H1 (cell line): ENCODE measurements around the gene MTR. TPM values are rescaled to one million over a fixed set of nuclear protein-coding genes. Genes with fewer than 3 reads are reported as not detected.

Experiments used
- CTCF ChIA-PET: fragments of 300-600 bp; sonication (Branson Sonifier 250); formaldehyde crosslinking; loops from one replicate; lab custom pipeline; 2021; ENCODE audit not compliant: partially characterized antibody; lab: Charles Lee
- POLR2A ChIA-PET: fragments of 300-600 bp; sonication (Branson Sonifier 250); formaldehyde crosslinking; loops from one replicate; lab custom pipeline; 2021; ENCODE audit warnings: inconsistent platforms; ENCODE audit not compliant: partially characterized antibody; lab: Charles Lee
- DNase-seq, 2 experiments: peaks; one replicate each; pipeline versions ENCODE4 v3.0.0 to v3.0.0-alpha.2; 2010 to 2022; ENCODE audit warnings: low spot score in 2 of 2, low read depth in 1 of 2, mixed read lengths in 1 of 2
- FAIRE-seq: peaks from 2 replicates; lab custom pipeline; 2011; peaks lifted over from hg19 to GRCh38; lab: Jason Lieb, UNC
- H2AFZ ChIP-seq: 2 replicates; pipeline ENCODE4 v1.8.1; 2012; ENCODE audit warnings: low read length, inconsistent platforms
- H2AK5ac ChIP-seq: 2 replicates; pipeline ENCODE4 v1.6.1; 2013; ENCODE audit warnings: low read depth, low read length
- H2BK120ac ChIP-seq: replicated peaks from 2 replicates; pipeline ENCODE3; 2013; ENCODE audit warnings: low read depth, low read length, inconsistent platforms
- H2BK12ac ChIP-seq: 2 replicates; pipeline ENCODE4 v1.6.1; 2013; ENCODE audit warnings: low read depth, low read length
- H2BK15ac ChIP-seq: 2 replicates; pipeline ENCODE4 v1.6.1; 2013; ENCODE audit warnings: low read length
- H2BK20ac ChIP-seq: 2 replicates; pipeline ENCODE4 v1.6.1; 2013; ENCODE audit warnings: low read length
- H2BK5ac ChIP-seq: 2 replicates; pipeline ENCODE4 v1.6.1; 2013; ENCODE audit warnings: low read depth, low read length
- H3K14ac ChIP-seq: 2 replicates; pipeline ENCODE4 v1.6.1; 2013; ENCODE audit warnings: inconsistent platforms; ENCODE audit not compliant: insufficient read length
- H3K18ac ChIP-seq: 2 replicates; pipeline ENCODE4 v1.6.1; 2013; ENCODE audit warnings: low read length; ENCODE audit errors: extremely low read depth
- H3K23ac ChIP-seq: 2 replicates; pipeline ENCODE4 v1.6.1; 2013; ENCODE audit warnings: inconsistent platforms; ENCODE audit not compliant: insufficient read length
- H3K23me2 ChIP-seq: 2 replicates; pipeline ENCODE4 v1.6.1; 2013; ENCODE audit warnings: low read depth, low read length
- H3K27ac ChIP-seq: 2 replicates; pipeline ENCODE4 v1.6.1; 2011; ENCODE audit warnings: low read depth, low read length, inconsistent platforms
- H3K27me3 ChIP-seq, 4 experiments: replicated peaks in 1 of 4; 1 replicate in 1 of 4; 2 replicates in 3 of 4; pipeline versions ENCODE4 v1.6.1 to v1.8.1; 2011 to 2013; ENCODE audit warnings: low read length in 3 of 4, mild to moderate bottlenecking in 3 of 4, inconsistent platforms in 2 of 4, mixed read lengths in 2 of 4, moderate library complexity in 1 of 4; ENCODE audit not compliant: control insufficient read depth in 3 of 4, insufficient read depth in 3 of 4; ENCODE audit errors: extremely low read depth in 1 of 4
- H3K36me3 ChIP-seq, 4 experiments: 2 replicates each; pipeline versions ENCODE4 v1.6.1 to v1.8.1; 2011 to 2013; ENCODE audit warnings: mild to moderate bottlenecking in 4 of 4, low read length in 3 of 4, moderate library complexity in 2 of 4, control low read depth in 1 of 4, inconsistent platforms in 1 of 4; ENCODE audit not compliant: insufficient read depth in 4 of 4, control insufficient read depth in 2 of 4
- H3K4ac ChIP-seq: replicated peaks from 2 replicates; pipeline ENCODE3; 2013; ENCODE audit warnings: low read length, low read depth, mixed read lengths, inconsistent platforms; ENCODE audit not compliant: insufficient read length
- H3K4me1 ChIP-seq, 4 experiments: replicated peaks in 1 of 4; 1 replicate in 1 of 4; 2 replicates in 3 of 4; pipeline versions ENCODE4 v1.6.1 to v1.8.1; 2011 to 2013; ENCODE audit warnings: low read length in 3 of 4, inconsistent platforms in 2 of 4, mixed read lengths in 1 of 4; ENCODE audit not compliant: insufficient read depth in 4 of 4, control insufficient read depth in 3 of 4
- H3K4me2 ChIP-seq, 2 experiments: 2 replicates each; pipeline versions ENCODE4 v1.6.1 to v1.8.1; 2011 to 2013; ENCODE audit warnings: low read depth in 2 of 2, low read length in 2 of 2, control low read depth in 1 of 2, inconsistent platforms in 1 of 2, mild to moderate bottlenecking in 1 of 2; ENCODE audit not compliant: insufficient read depth in 1 of 2
- H3K4me3 ChIP-seq, 4 experiments: fragments of 200-600, 300-600 bp in 1 of 4; sonication (generic), shearing (Covaris generic), sonication (Bioruptor Twin) in 1 of 4; 2 replicates each; pipeline versions ENCODE4 v1.5.1 to v1.8.1; 2011 to 2016; ENCODE audit warnings: low read length in 4 of 4, low read depth in 3 of 4, control low read depth in 2 of 4, inconsistent platforms in 2 of 4, mild to moderate bottlenecking in 2 of 4, mixed read lengths in 1 of 4, moderate library complexity in 1 of 4; ENCODE audit not compliant: insufficient read depth in 2 of 4; ENCODE audit errors: extremely low read depth in 1 of 4
- H3K56ac ChIP-seq: replicated peaks from 2 replicates; pipeline ENCODE3; 2013; ENCODE audit warnings: low read depth, mild to moderate bottlenecking, mixed read lengths, low read length, inconsistent platforms; ENCODE audit not compliant: insufficient read length
- H3K79me1 ChIP-seq: 2 replicates; pipeline ENCODE4 v1.6.1; 2013; ENCODE audit warnings: low read depth, low read length, control low read depth
- H3K79me2 ChIP-seq, 2 experiments: 2 replicates each; pipeline versions ENCODE4 v1.6.1 to v1.8.1; 2012 to 2013; ENCODE audit warnings: low read length in 2 of 2, mild to moderate bottlenecking in 2 of 2, inconsistent platforms in 1 of 2; ENCODE audit not compliant: insufficient read depth in 2 of 2, control insufficient read depth in 1 of 2
- H3K9ac ChIP-seq, 4 experiments: replicated peaks in 1 of 4; 1 replicate in 1 of 4; 2 replicates in 3 of 4; pipeline versions ENCODE4 v1.6.1 to v1.8.1; 2011 to 2013; ENCODE audit warnings: low read depth in 3 of 4, low read length in 3 of 4, control low read depth in 2 of 4, mild to moderate bottlenecking in 2 of 4, moderate library complexity in 2 of 4, inconsistent platforms in 1 of 4; ENCODE audit errors: extremely low read depth in 1 of 4
- H3K9me3 ChIP-seq, 2 experiments: 2 replicates each; pipeline versions ENCODE4 v1.6.1 to v1.8.1; 2012 to 2013; ENCODE audit warnings: mild to moderate bottlenecking in 2 of 2, moderate library complexity in 2 of 2, control low read depth in 1 of 2, inconsistent platforms in 1 of 2, low read depth in 1 of 2, low read length in 1 of 2, mixed read lengths in 1 of 2; ENCODE audit not compliant: insufficient read depth in 2 of 2
- H4K20me1 ChIP-seq, 2 experiments: replicated peaks in 1 of 2; 2 replicates each; pipeline versions ENCODE3 to v1.8.1; 2011 to 2013; ENCODE audit warnings: inconsistent platforms in 2 of 2, low read length in 2 of 2, mild to moderate bottlenecking in 1 of 2; ENCODE audit not compliant: insufficient read depth in 2 of 2, control insufficient read depth in 1 of 2
- H4K5ac ChIP-seq: 2 replicates; pipeline ENCODE4 v1.6.1; 2013; ENCODE audit warnings: low read length, low read depth, mixed read lengths, inconsistent platforms; ENCODE audit not compliant: insufficient read length
- H4K8ac ChIP-seq: 2 replicates; pipeline ENCODE4 v1.8.0; 2013; ENCODE audit warnings: mild to moderate bottlenecking, moderate library complexity, low read length, inconsistent platforms; ENCODE audit not compliant: insufficient read depth; ENCODE audit errors: extremely low read depth
- H4K91ac ChIP-seq: replicated peaks from 2 replicates; pipeline ENCODE3; 2013; ENCODE audit warnings: low read length, mixed read lengths, inconsistent platforms; ENCODE audit not compliant: insufficient read length
- EP300 ChIP-seq, 2 experiments: IDR thresholded peaks; 1 replicate in 1 of 2; 2 replicates in 1 of 2; pipeline ENCODE4 v1.6.1; 2011 to 2012; ENCODE audit warnings: low read depth in 2 of 2, low read length in 2 of 2, mild to moderate bottlenecking in 2 of 2, borderline replicate concordance in 1 of 2, inconsistent platforms in 1 of 2, moderate library complexity in 1 of 2
- GABPA ChIP-seq: IDR thresholded peaks from 2 replicates; pipeline ENCODE4 v1.6.1; 2011; ENCODE audit warnings: mild to moderate bottlenecking, low read length, moderate library complexity, borderline replicate concordance; ENCODE audit not compliant: insufficient read depth
- JUND ChIP-seq: IDR thresholded peaks from 2 replicates; pipeline ENCODE4 v1.6.1; 2011; ENCODE audit warnings: mild to moderate bottlenecking, improper control_type of control experiment, low read length
- KDM5A ChIP-seq: fragments of 200-600 bp; IDR thresholded peaks from 2 replicates; pipeline ENCODE4 v1.7.1; 2012; ENCODE audit warnings: mild to moderate bottlenecking, low read length, inconsistent platforms, mixed read lengths
- POLR2A ChIP-seq, 2 experiments: IDR thresholded peaks; 1 replicate in 1 of 2; 2 replicates in 1 of 2; pipeline ENCODE4 v1.6.1; 2011; ENCODE audit warnings: low read depth in 2 of 2, low read length in 2 of 2, mild to moderate bottlenecking in 2 of 2; ENCODE audit errors: control extremely low read depth in 1 of 2
- RAD21 ChIP-seq, 2 experiments: IDR thresholded peaks in 1 of 2; conservative IDR thresholded peaks in 1 of 2; 2 replicates each; pipeline ENCODE4 v1.6.1; 2011; ENCODE audit warnings: low read depth in 2 of 2, low read length in 2 of 2, improper control_type of control experiment in 1 of 2, inconsistent platforms in 1 of 2, mild to moderate bottlenecking in 1 of 2, moderate library complexity in 1 of 2
- SAP30 ChIP-seq: fragments of 300-600 bp; sonication (generic); IDR thresholded peaks from 2 replicates; pipeline ENCODE4 v1.7.1; 2012; ENCODE audit warnings: low read length, moderate library complexity, mild to moderate bottlenecking, inconsistent platforms; ENCODE audit not compliant: insufficient read depth, insufficient replicate concordance
- SP2 ChIP-seq: IDR thresholded peaks from 2 replicates; pipeline ENCODE4 v1.6.1; 2012; ENCODE audit warnings: mild to moderate bottlenecking, low read length, inconsistent platforms
- TAF7 ChIP-seq: optimal IDR thresholded peaks from 2 replicates; pipeline ENCODE3; 2011; ENCODE audit warnings: low read depth, mild to moderate bottlenecking, inconsistent platforms, low read length, moderate library complexity, borderline replicate concordance
- TEAD4 ChIP-seq: IDR thresholded peaks from 2 replicates; pipeline ENCODE4 v1.6.1; 2012; ENCODE audit warnings: low read depth, low read length, inconsistent platforms, mixed read lengths
- USF2 ChIP-seq: IDR thresholded peaks from 2 replicates; pipeline ENCODE4 v1.6.1; 2011; ENCODE audit warnings: low read length, improper control_type of control experiment
- WGBS, 2 experiments: shearing (Covaris generic) in 1 of 2; methylation state at CpG; one replicate each; pipeline versions ENCODE4 v1.1.6 to v1.1.7; 2013 to 2015; ENCODE audit warnings: low lambda C conversion rate in 2 of 2, mixed read lengths in 2 of 2, inconsistent platforms in 1 of 2, low coverage in 1 of 2, missing lambda C conversion rate in 1 of 2; ENCODE audit not compliant: insufficient replicate concordance in 2 of 2, insufficient coverage in 1 of 2, insufficient read length in 1 of 2; ENCODE audit errors: extremely low coverage in 1 of 2, missing lambda C conversion rate in 1 of 2; 5-methylcytosine and 5-hydroxymethylcytosine counted together
- polyA plus RNA-seq, 7 experiments: library from polyadenylated mRNA; depleted of rRNA in 3 of 7; stranded (reverse) in 5 of 7; unstranded in 2 of 7; fragments of >200 nt in 5 of 7; fragments of 200-250 nt in 2 of 7; gene quantifications; 1 replicate in 5 of 7; 2 replicates in 1 of 7; 4 replicates in 1 of 7; pipeline versions ENCODE4 v1.2.1 to v1.2.3, GENCODE V29; 2011 to 2013; ENCODE audit warnings: missing spikeins in 2 of 7, mixed read lengths in 2 of 7
- total RNA-seq: library from RNA; stranded (reverse); fragmentation: NEBNext Ultra II Directional; extraction: Animal tissue kit (Norgen Biotek cat#: 25700); gene quantifications from 2 replicates; pipeline ENCODE4 v1.2.1, GENCODE V29; 2021

The MTR gene
- total and polyA plus RNA-seq, 2 of the 8 experiments (the other 6 are each of a cell fraction or from before 2014, with no cell fraction given): 4.8 to 27.4 TPM

DNA sequence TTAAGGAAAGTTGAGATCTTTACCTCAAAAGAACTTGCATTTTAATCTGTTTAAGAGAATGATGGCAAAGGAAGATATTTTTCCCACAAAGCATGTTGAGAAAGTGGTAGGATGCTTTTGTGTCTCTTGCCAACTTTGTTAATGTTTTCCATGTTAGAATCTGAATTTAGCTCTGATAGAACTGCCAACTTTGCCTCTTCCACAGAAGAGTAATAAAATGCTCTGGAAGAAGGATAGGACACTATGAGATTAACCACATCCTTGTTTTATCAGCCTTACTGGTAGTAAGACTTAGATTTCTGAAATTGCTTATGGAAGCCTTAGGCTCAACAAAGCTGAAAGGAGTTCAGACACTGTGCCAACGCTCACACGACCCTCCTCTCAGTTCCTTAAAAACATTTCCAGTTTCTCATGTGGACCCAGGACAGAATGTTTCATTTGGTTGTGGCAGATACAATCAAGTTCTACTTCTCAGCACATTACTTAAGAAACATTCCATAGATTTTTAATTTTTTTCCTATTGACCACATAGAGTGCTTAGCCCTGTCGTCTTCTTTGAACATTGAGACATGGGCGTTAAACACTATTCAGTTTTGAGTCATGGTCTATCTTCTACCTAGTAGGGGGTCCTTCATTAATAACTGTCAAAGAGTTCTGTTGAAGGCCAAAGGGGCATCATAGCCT is 59.0 kb downstream of the MTR start:
- Histone ChIP-seq H2AK5ac (no peak overlapping the region), H3K4ac (no peak overlapping the region), H3K79me2 (no peaks in the 10 kb centered on the region), H3K4me1 (no peaks in the 10 kb centered on the region), H4K8ac (no peak overlapping the region), H4K5ac (no peak overlapping the region), H4K91ac (no peak overlapping the region), H3K4me3 (no peak overlapping the region), H3K23me2 (no peaks in the 10 kb centered on the region), H2BK20ac (no peak overlapping the region), H3K18ac (no peak overlapping the region), H3K56ac (no peak overlapping the region), H2BK12ac (no peak overlapping the region), H2BK5ac (no peak overlapping the region), H2AFZ (no peak overlapping the region), H3K36me3 (peaks cover 0 to 9% (median 4%) of the 10 kb centered on the region in 4 experiments; a peak in 5 of 8 replicates), H3K23ac (no peak overlapping the region), H3K9me3 (no peaks in the 10 kb centered on the region), H4K20me1 (no peaks in the 10 kb centered on the region), H3K27me3 (no peaks in the 10 kb centered on the region), H3K79me1 (no peaks in the 10 kb centered on the region), H3K27ac (no peak overlapping the region), H2BK15ac (no peak overlapping the region), H3K4me2 (no peak overlapping the region), H3K14ac (no peak overlapping the region), H2BK120ac (no peak overlapping the region), H3K9ac (no peak overlapping the region)
- 89% methylated on average over 4 of the region's 4 CpGs; no CpG with 5 or more reads in 1 of the 2 experiments for WGBS, 2 experiments
- DNase-seq (no peak), FAIRE-seq (no peak)
- ChIA-PET POLR2A (interaction anchor here (0.9 kb wide), 1 partner anchor 9 kb away, joined by 3 read pairs; no protein-coding TSS in a partner anchor), CTCF (interaction anchor here (0.6 to 1.5 kb wide), 3 partner anchors 10 to 533 kb away, joined by 3 to 5 read pairs (median 4); no protein-coding TSS in a partner anchor)
- TF ChIP-seq RAD21 (IDR thresholded peaks at IDR 0.05 in 1 of 2, conservative IDR thresholded peaks at IDR 0.05 in 1 of 2; ENCODE audit: low read depth in 2 of 2, low read length in 2 of 2): no peak
- no peak for TF ChIP-seq SAP30
- TF ChIP-seq SP2: no peak
- TF ChIP-seq KDM5A: no peak
- no peak for TF ChIP-seq GABPA
- TF ChIP-seq TAF7: no peak
- no peak for TF ChIP-seq USF2
- TF ChIP-seq POLR2A (IDR thresholded peaks at IDR 0.05; ENCODE audit: control extremely low read depth in 1 of 2, low read depth in 2 of 2, low read length in 2 of 2): no peak
- no peak for TF ChIP-seq TEAD4
- no peak for TF ChIP-seq EP300 (IDR thresholded peaks at IDR 0.05; ENCODE audit: borderline replicate concordance in 1 of 2, low read depth in 2 of 2, low read length in 2 of 2)
- no peak for TF ChIP-seq JUND
